NCI-H1436 (cell line): ENCODE results near the gene ERICH6.

Experiments
- DNase-seq: peaks from one replicate; lab custom pipeline; 2025; lab: John Stamatoyannopoulos, UW

ERICH6 gene

GRCh38 chr3:150736903-150737832 is 33.4 kb upstream of the ERICH6 start:
- no peak for DNase-seq

- DNase-seq: no peak
These were observed 32.6 kb upstream of the ERICH6 start for GRCh38 chr3:150736316-150736719.

GRCh38 chr3:150734795-150735119 is 31.0 kb upstream of the ERICH6 start:
- no peak for DNase-seq

- no peak for DNase-seq
These were observed 30.4 kb upstream of the ERICH6 start for GRCh38 chr3:150733936-150734794.

- peak; percentile 9 for DNase-seq
These were observed 29.7 kb upstream of the ERICH6 start for GRCh38 chr3:150733373-150733935.

- DNase-seq: no peak
These were observed 26.1 kb upstream of the ERICH6 start for GRCh38 chr3:150729682-150730360.

GRCh38 chr3:150727653-150728502 is 24.2 kb upstream of the ERICH6 start:
- no peak for DNase-seq

- DNase-seq: no peak
These were observed 21.8 kb upstream of the ERICH6 start for GRCh38 chr3:150725548-150725947.

GRCh38 chr3:150723946-150724345 is 20.2 kb upstream of the ERICH6 start:
- no peak for DNase-seq

GRCh38 chr3:150722267-150722666 is 18.5 kb upstream of the ERICH6 start:
- no peak for DNase-seq

GRCh38 chr3:150721285-150722130 is 17.8 kb upstream of the ERICH6 start:
- peak; percentile 81 for DNase-seq

- no peak for DNase-seq
These were observed 16.7 kb upstream of the ERICH6 start for GRCh38 chr3:150720444-150720843.

- DNase-seq: no peak
These were observed 6.4 kb upstream of the ERICH6 start for GRCh38 chr3:150710097-150710496.

- DNase-seq: peak; percentile 45
These were observed 393 bp downstream of the ERICH6 start for GRCh38 chr3:150703299-150703755.

GRCh38 chr3:150699068-150699639 is 4.6 kb downstream of the ERICH6 start:
- DNase-seq: no peak

GRCh38 chr3:150697646-150698045 is 6.1 kb downstream of the ERICH6 start:
- DNase-seq: no peak

- no peak for DNase-seq
These were observed 12.2 kb downstream of the ERICH6 start for GRCh38 chr3:150691414-150692040.

- no peak for DNase-seq
These were observed 16.1 kb downstream of the ERICH6 start for GRCh38 chr3:150687613-150688012.

- DNase-seq: no peak
These were observed 20.9 kb downstream of the ERICH6 start for GRCh38 chr3:150682824-150683223.
